KBM-7 (cell line): ENCODE measurements around the gene CBY1.

Source experiments
- DNase-seq: peaks from one replicate; pipeline ENCODE4 v3.0.0-alpha.2; 2015
- in situ Hi-C: fragments of 300-500 bp; cut with MboI; formaldehyde crosslinking; loops from 2 replicates; pipeline ENCODE4 v1.14.3; 2020; ENCODE audit warnings: low sequenced_read_pairs, low pct_unique_long_range_greater_than_20kb, mixed read lengths

Gene CBY1

DNA sequence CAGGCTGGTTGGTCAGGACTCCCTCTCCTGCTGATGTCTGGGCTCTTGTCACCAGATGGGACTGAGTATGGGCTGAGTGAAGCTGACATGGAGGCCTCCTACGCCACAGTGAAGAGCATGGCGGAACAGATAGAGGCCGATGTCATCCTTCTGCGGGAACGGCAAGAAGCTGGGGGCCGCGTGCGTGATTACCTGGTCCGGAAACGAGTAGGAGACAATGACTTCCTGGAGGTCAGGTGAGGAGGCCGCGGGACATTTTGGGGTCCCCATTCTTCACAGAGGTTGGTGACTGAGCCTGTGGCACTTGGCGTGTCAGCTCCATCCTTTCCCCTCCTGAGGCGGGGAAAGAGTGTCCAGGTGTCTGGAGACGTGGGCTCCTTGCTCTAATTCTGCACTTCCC lies 59.4 kb downstream of the CBY1 start:
- in situ Hi-C loops: no loop called here
- no peak for DNase-seq

DNA sequence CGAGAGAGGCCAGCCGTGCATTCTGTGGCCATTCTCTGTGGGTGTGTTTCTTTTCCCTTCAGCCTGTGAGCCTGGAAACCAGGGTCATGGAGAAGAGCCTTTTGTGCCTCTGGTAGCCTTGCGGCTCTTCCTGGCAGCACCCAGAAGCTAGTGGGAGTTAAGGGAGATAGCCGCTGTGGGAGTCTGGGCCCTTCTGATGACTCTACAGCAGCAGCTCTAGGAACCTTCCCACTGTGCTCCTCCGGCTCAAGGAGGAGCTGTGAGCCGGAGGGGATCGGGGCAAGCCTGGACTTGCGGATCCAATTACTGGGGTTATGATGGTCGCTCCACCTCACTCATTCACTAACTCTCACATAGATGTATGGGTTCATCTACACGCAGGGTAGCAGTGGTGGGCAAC lies 59.8 kb downstream of the CBY1 start:
- DNase-seq: no peak
- in situ Hi-C loops: no loop called here

DNA sequence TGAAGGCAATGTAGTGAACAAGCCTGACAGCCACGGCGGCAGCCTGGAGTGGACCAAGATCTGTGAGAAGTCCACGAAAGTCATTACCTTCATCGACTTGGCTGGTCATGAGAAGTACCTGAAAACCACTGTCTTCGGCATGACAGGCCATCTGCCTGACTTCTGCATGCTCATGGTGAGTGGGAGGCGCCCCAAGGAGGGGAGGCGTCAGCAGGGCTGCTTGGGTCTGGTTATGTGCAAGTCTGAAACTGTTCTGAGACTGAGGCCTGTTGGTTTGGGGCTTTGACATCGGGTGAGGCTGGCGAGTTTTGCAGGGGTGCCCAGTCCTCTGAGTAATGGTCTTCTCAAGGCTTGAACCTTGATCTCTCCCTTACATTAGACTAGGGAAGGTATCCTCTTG lies 60.4 kb downstream of the CBY1 start:
- no peak for DNase-seq

DNA sequence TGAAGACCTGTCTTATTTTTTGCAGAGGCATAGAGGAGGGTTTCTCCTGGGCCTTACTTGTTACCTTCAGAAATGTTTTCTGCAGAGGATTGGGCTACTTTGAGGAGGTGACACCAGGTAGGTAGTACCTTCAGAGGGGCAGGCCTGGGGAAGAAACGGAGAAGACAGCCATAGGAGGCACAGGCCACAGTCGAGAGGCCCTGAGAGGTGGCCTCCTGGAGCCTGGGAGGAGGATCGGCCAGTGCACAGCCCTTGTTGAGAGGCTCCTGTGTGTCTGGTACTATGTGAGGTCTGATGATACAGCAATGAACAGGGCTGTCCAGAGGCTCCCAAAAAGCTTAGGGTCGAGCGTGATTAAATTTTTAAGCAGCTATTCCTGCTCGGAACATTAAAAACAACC lies 60.8 kb downstream of the CBY1 start:
- in situ Hi-C loops: no loop called here
- DNase-seq: no peak

More for the DNA sequence above, 60.4 kb downstream of the CBY1 start:
- in situ Hi-C loops: no loop called here

DNA sequence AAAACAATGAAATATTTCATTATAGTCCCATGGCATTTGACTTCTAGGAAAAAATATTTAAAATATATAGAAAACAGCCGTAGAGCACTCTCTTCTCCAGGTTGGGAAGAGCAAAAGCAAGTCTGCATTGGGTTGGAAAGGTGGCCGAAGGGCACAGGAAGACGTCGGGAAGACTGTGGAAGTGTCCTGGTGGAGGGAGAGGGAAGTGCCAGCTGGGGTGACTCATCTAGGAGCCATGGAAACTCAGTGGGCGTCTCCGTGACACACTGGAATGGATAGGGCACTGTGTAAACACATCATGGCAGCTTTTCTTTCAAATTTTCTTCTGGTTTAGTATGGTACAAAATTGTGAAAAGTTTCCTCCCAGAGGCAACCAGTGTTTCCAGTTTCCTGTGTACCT lies 62.0 kb downstream of the CBY1 start:
- in situ Hi-C loops: no loop called here
- no peak for DNase-seq

DNA sequence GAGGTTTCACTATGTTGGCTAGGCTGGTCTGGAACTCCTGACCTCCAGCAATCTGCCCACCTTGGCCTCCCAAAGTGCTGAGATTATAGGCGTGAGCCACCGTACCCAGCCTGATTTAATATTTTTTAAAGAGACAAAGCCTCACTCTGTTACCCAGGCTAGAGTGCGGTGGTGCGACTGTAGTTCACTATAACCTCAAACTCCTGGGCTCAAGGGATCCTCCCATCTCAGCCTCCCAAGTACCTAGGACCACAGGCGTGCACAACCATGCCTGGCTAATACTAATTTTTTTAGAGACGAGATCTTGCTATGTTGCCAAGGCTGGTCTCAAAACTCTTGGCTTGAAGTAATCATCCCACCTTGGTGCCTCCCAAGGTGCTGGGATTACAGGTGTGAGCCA lies 62.8 kb downstream of the CBY1 start:
- no peak for DNase-seq
- in situ Hi-C loops: no loop called here

DNA sequence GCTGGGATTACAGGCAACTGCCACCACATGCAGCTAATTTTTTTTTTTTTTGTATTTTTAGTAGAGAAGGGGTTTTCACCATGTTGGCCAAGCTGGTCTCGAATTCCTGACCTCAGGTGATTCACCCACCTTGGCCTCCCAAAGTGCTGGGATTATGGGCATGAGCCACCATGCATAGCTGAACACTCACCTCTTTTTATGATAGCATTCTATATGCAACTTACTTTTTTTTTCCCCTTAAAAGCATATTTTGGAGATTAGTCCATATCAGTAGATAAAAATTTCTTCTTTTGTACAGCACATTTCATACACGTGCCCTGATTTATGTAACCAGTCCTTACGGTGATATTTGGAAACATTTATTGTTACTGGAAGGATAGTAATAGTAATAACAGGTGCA lies 63.9 kb downstream of the CBY1 start:
- in situ Hi-C loops: no loop called here
- DNase-seq: no peak

DNA sequence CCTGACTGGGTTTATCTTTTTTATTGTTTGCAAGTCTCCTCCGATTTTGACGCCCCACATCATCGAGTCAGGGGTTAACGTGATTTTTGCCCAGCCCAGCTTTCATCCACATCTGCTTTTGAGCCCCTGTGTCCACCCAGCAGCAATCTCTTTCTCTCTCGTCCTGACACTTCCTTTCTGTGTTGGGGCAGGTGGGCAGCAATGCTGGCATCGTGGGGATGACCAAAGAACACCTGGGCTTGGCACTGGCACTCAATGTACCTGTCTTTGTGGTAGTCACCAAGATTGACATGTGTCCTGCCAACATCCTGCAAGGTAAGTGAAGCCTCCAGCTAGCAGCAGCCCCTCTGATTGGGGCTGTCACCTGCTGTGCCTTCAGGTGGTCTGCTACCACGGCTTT lies 65.1 kb downstream of the CBY1 start:
- DNase-seq: no peak
- in situ Hi-C loops: no loop called here
